Measurements from ENCODE around the gene UFD1. TPM values are rescaled to one million over a fixed set of nuclear protein-coding genes. Genes with fewer than 3 reads are reported as not detected.

Gene UFD1
- total RNA-seq, 1 donor from 2014 or later = 47.7 TPM

- DNase-seq (ENCODE audit: low read depth) = no peak
- no peak for TF ChIP-seq CTCF (conservative IDR thresholded peaks at IDR 0.05; ENCODE audit: low read depth, low read length)
- H3K4me3 ChIP-seq (ENCODE audit: low read depth, low read length) = no peak overlapping the region
Measured at GRCh38 chr22:19492504-19493174, 13.6 kb upstream of the UFD1 start.

- TF ChIP-seq CTCF (conservative IDR thresholded peaks at IDR 0.05; ENCODE audit: low read depth, low read length) = no peak
- no peak for DNase-seq (ENCODE audit: low read depth)
- H3K4me3 ChIP-seq (ENCODE audit: low read depth, low read length) = no peak overlapping the region
Measured at GRCh38 chr22:19490628-19491230, 11.7 kb upstream of the UFD1 start.

- H3K4me3 ChIP-seq (ENCODE audit: low read depth, low read length) = no peak overlapping the region
- TF ChIP-seq CTCF (conservative IDR thresholded peaks at IDR 0.05; ENCODE audit: low read depth, low read length) = peak; percentile 6
- no peak for DNase-seq (ENCODE audit: low read depth)
Measured at GRCh38 chr22:19488884-19489843, 10.2 kb upstream of the UFD1 start.

- DNase-seq (ENCODE audit: low read depth) = no peak
- H3K4me3 ChIP-seq (ENCODE audit: low read depth, low read length) = no peak overlapping the region
- no peak for TF ChIP-seq CTCF (conservative IDR thresholded peaks at IDR 0.05; ENCODE audit: low read depth, low read length)
Measured at GRCh38 chr22:19488285-19488684, 9.3 kb upstream of the UFD1 start.

- DNase-seq (ENCODE audit: low read depth) = no peak
- no peak for TF ChIP-seq CTCF (conservative IDR thresholded peaks at IDR 0.05; ENCODE audit: low read depth, low read length)
- H3K4me3 ChIP-seq (ENCODE audit: low read depth, low read length) = no peak overlapping the region
Measured at GRCh38 chr22:19483481-19484244, 4.7 kb upstream of the UFD1 start.

GRCh38 chr22:19482297-19482696, 3.3 kb upstream of the UFD1 start:
- no peak for DNase-seq (ENCODE audit: low read depth)
- no peak overlapping the region for H3K4me3 ChIP-seq (ENCODE audit: low read depth, low read length)
- no peak for TF ChIP-seq CTCF (conservative IDR thresholded peaks at IDR 0.05; ENCODE audit: low read depth, low read length)

Data from epithelial cell of proximal tubule (primary cell).